HT-29 (cell line): ENCODE results near the gene CAB39L. TPM values are rescaled to one million over a fixed set of nuclear protein-coding genes. Genes with fewer than 3 reads are reported as not detected.
"Not testable (repeated sequence)": the region's sequence is repeated elsewhere in the genome, so short reads cannot be mapped to it uniquely, and the experiment has no call there.

Experiments used
- DNase-seq: peaks from one replicate; pipeline ENCODE4 v3.0.0-alpha.2; 2015; ENCODE audit warnings: low spot score
- total RNA-seq: library from RNA; depleted of rRNA; stranded (reverse); fragments of >200 nt; shearing (Covaris generic); gene quantifications from 2 replicates; pipeline ENCODE4 v1.2.3, GENCODE V29; 2014

CAB39L gene
- total RNA-seq, 1 experiment from 2014 or later: 5.2 TPM

DNA sequence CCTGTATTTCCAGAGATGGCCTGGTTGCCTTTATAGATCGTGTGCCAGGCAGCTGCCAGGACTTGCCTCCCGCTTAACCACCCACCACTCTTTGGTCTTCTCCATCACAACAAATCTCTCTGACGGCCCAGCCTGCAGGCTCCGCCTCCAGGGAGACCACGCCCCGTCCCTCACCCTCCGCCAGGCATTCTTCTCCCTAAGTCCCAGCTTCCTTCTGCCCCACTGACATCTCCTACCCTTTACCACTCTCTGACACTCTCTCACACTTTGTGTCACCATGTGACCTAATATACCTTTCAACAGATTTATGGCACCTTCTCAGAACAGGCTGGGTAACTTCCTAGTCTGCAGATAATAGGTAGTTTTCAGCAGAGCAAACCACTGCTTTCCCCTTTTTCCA lies 95.1 kb downstream of the CAB39L start:
- no peak for DNase-seq

DNA sequence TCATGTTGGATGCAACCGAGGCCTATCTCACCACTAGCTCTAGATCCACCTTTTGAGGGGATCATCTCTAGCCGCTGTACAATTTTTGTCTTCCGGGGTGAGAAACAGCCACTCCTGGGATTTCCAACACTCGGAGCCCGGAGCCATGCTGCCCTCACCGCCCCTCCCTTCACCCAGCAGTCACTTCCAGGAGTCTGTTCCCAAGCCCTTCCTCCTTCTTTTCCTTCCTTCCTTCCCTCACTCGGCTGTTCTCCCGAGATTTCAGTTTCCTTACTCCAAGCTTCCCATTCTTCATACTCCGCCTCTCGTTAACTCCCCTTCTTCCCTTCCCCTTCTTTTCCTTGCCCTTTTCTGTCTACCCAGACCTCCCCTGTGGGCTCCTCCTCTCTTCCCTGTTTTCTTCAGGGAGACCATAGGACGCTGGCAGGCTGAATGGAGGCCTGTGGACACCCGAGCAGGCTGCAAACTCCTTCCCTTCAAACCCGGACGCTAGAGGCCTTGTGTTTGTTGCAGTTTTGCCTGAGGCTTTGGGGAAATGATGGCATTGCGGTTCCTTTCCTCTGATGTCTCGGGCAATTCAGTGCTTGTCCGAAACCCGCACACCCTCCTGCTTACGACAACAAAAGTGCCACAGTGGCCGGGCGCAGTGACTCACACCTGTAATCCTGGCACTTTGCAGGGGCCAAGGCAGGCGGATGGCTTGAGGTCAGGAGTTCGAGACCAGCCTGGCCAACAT lies 96.0 kb downstream of the CAB39L start:
- DNase-seq: no peak

DNA sequence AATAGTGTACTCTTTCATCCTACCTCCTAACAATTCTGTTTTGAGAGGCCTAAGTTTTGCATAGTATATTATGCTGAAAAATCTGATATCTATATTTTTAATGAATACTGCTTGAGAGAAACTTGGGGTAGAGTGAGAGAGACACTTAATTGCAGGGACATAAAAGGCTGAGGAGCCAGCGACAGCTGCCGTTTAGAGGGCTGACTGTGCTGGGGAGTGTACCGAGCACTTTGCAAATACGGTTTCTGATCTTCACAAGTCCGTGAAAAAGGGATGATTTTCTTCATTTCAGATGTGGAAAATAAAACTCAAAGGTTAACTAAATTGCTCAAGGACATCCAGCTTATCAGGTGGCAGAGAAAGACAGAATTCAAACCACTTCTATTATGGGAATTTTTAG lies 97.4 kb downstream of the CAB39L start:
- no peak for DNase-seq

DNA sequence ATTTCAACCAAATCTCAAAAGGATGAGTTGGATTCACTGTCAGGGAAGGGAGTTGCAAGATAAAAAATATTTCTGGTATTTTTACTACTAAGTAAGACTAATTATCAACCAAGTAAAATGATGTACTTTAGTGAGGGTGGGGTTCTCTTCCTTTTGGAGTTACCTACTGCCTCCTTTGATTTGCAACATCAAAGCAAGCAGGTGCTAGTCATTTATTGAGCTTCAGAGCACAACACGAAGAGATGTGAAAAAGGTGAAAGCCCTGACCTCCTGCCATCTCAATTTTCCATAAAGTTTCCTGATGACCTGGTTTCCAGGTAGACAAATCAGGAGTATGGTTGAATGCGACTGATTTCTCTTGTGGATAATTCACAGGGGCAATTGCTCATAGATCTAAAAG lies 100.1 kb downstream of the CAB39L start:
- DNase-seq: no peak

DNA sequence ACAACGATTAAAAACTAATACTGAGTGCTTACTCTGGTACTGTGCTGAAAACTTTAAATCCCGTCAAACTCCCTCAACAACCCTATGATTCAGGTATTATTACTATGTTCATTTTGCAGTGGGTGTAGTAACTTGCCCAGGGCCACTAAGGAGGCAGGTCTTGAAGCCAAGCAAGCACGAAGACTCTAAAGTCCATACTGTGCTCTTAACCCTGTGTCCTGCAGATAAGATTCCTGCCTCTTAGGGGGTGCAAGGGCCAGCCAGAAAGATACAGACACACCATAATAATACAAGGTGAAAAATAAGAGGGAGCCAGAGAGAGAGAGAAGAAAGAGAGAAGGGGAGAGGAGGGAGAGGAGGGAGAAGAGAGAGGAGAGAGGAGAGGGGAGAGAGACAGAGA lies 100.6 kb downstream of the CAB39L start:
- no peak for DNase-seq

DNA sequence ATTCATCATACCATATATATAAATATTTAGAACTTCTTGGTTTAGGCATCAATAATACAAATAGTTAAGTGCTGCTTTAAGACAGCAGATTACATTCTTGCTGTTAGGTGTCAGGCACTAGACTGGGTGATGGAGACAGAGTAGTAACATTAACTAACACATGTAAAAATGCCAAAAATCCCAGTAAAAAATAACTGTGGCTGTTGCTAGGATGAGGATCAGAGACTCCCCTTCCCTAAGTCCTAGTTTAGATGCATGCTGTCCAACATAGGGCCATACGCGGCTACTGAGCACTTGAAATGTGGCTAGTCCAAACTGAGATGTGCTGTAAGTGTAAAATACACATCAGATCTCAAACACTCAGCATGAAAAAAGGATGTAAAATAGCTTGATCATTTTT lies 101.4 kb downstream of the CAB39L start:
- no peak for DNase-seq

DNA sequence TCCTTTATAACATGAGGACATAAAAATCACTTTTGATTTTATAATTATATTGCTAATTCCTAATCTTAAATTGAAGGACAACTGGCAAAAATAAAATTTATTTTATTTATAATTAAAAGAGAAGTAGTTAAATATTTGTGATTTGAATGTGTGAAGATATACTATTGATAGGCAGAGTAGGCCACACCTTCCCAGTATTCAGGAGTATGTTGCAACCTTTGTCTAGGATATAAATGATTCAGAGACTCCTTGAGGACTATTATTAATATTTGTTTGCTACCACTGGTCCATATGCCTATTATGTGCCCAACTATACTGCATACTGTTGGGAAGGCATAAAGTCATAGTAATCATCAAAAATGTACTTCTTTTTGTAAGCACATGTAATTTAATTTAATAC lies 101.9 kb downstream of the CAB39L start:
- DNase-seq: no peak

DNA sequence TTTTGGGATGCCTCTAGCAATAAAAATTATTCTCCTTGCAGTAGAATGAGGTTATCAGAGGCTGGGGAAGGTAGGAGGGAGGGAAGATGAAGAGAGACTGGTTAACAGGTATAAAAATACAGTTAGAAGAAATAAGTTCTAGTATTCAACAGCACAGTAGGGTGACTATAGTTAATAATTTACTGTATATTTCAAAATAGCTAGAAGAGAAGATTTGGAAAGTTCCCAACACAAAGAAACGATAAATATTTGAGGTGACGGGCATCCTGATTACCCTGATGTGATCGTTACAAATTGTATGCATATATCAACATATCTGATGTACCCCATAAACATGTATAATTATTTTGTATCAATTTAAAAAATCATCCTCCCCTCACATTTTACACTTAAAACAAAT lies 102.3 kb downstream of the CAB39L start:
- no peak for DNase-seq

DNA sequence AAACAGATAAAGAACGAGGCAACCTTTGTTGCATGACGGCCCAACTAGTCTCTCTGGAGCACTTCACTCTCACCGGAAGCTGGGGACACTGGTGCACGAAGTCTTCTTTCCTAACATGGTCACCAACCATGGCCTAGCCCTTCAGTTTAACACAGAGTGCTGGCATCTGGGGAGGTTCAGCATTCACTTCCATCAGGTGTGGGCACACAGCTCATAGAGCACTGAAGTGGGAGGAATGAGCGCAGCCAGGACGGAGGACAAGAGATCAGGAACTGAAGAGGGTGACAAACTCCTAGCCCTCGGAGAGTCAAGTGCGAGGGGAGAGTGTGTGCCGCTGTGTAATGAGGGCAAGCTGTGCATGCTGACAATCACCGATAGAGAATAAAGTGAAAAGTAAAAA lies 103.7 kb downstream of the CAB39L start:
- no peak for DNase-seq

DNA sequence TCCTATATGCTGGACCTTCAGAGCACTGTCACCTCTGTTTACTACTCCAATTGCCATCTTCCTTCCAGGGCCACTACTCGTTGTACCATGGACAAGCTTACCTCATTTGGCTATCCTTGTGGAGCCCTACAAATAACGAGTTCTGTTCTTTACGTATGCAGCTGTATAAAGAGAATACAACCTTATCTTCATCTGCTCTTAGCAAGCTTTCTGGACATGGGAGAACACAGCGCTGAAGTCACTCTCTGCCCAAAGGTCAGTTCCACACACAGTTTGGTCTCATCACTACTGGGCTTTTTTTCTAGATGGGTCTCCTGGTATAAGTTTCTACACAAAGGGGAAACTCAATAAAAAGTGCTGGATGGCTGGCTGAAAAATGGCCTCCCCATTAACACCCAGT lies 107.2 kb downstream of the CAB39L start:
- no peak for DNase-seq

DNA sequence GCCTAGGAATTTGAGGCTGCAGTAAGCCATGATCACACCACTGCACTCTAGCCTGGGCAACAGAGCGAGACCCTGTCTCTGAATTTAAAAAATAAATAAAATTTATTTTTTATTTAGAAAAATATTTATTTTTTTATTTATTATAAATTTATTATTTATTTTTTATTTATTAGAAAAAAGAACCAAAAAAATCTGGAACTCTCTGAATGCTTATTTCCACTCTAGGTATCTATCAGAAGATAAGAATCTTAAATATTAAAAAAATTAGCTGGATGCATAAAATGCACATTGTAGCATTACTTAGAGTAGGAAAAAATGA lies 113.4 kb downstream of the CAB39L start:
- no peak for DNase-seq

DNA sequence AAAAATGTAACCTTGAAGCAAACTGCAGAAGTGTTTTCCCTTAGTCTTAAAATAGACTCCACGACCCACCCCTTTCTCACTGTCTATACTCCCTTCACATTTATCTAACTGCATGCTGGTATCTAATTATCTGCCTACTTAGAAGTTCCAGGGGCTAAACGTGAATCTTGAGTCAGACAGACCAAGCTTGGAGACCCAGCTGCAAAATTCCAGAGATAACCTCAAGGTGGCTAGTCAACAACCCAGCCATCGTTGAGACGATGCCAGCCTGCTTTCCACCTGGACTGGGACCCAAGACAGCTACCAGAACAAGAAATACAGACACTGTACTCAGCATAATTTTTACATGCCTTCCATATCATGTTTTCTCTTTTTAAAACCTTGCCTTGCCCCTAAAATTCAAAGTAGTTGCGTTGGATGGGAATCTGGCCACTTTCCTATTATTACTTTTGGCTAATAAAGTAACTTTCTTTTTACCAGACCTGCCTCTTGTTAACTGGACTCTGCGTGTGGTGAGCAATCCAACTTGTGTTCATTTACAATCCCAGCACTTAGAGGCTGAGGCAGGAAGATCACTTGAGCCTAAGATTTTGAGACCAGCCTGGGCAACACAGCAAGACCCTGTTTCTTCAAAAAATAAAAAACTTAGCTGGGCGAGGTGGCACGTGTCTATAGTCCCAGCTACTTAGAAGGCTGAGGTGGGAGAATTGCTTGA lies 113.9 kb downstream of the CAB39L start:
- DNase-seq: no peak

DNA sequence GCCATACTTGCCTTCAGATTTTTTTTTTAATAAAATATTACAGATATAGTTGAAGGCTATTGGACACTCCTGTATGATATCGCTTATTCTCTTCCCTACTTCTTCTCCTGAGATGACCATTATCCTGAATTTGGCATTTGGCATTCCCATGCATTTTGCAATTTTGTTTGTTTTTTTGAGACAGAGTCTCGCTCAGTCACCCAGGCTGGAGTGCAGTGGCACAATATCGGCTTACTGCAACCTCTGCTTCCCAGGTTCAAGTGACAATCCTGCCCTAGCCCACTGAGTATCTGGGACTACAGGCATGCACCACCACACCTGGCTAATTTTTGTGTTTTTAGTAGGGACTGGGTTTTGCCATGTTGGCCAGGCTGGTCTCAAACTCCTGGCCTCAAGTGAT lies 116.7 kb downstream of the CAB39L start:
- DNase-seq: not testable (repeated sequence)

DNA sequence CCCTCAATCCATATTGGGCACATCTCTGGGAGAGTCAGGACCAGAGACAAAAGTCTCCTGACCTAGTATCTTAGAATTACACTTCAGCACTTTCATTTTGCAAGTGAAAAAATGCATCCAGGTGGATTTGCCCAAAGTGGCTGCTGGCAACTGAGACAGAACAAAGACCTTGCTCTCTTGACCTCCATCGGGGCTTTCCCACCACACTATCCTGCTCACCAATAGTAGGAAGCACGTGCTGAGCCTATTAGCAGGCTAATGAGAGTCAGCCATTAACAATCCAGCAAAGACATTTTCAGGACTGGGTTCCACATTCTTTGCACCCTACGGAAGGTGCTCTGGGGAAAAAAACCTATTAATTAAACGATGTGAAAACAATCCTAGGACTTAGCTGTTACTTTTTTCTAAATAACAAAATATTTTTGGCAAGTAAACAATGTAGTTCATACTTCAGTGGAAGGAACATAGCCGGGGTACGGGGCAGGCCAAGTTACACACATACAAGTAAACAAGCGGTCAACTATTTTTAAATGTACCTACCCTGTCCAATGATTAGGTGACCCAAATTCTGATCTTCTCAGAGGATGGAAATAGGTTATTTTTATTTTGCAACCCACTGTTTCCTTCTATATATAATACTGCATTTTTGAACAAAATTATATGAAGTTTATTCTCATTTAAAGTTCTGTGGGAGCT lies 117.5 kb downstream of the CAB39L start:
- DNase-seq: no peak

DNA sequence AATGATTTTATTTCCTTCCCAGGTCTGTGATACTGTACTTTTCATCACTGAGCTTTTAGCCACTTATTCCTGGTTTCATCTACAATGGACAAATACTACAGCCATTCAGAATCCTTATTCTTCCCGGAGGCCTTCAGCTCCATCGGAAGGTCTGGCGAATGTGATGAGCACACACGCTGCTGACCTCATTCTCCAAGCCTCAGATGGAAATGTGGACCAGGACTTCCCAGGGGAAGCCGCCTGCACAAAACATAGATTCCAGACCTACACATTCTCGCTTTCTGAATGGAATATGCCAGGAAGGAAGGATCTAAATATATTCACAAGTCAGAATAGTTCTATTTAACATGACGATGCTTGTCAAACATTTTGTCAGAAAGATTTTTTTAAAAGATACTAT lies 120.5 kb downstream of the CAB39L start:
- DNase-seq: no peak

DNA sequence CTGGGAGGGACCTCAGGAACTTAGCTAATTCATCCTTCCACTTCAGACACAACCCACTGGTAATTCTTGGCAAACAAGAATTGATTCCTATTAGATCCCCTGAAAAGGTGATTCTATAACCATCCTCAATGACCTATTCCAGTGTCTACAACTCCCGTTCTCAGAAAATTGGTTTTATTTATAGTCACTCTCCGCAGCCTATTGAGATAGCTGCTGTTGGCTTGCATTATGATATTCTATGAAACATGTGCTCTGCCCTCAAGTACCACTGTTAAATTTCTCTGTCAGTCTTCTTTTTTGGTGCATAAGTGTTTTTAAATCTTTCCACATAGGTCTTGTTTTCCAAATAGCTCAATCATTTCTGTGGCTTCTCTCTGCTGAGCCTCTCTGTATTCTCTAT lies 121.2 kb downstream of the CAB39L start:
- DNase-seq: no peak

DNA sequence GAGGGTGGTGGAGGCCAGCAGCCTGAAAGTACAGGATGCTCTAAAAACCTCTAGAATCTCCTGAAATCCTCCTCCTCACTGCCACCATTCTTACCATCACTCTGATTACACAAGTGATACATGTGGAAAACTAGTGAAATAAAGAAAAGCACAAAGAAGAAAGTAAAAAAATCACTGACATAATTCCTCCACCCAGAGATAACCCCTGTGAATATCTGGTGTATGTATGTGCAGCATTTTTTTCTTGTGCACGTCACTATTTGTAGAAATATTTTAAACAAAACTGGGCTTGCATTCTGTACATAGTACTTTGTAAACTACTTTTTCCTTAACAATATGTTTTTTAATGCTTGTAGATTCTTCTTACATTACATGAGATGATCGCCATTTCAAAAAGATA lies 122.9 kb downstream of the CAB39L start:
- no peak for DNase-seq

DNA sequence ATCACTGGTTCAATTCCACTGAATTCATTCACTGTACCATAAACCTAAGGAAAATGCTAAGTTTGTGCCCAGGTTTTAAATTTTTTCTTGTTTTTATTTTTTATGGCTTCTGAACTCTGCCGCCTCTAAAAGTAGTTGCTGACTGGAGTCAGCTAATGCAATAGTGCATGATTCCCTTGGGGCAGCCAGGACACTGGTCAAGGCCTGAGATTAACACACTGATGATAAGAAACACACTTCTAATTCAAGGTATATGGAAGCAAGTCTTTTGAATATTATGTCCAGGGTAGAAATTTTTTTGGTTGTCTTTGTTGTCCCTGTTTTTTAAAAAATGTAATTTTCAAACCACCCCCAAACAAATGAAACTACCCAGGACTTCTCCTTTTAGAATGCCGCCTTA lies 123.9 kb downstream of the CAB39L start:
- no peak for DNase-seq

DNA sequence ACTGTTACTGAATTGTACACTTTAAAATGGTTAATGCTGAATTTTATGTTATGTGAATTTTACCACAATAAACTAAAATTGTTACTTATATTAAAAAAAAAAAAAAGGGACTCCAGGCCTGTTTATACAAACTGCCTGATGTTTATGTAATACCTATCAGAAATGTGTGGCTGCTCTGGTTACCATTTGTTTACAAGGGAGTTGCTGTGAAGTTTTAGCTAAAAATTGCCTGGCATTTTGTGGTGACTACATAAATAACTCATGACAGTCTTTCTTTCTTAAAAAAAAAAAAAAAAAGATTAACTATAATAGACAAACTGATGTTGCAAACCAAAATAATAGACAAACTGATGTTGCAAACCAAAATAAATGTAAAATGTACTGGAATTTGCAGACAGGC lies 124.3 kb downstream of the CAB39L start:
- DNase-seq: no peak

DNA sequence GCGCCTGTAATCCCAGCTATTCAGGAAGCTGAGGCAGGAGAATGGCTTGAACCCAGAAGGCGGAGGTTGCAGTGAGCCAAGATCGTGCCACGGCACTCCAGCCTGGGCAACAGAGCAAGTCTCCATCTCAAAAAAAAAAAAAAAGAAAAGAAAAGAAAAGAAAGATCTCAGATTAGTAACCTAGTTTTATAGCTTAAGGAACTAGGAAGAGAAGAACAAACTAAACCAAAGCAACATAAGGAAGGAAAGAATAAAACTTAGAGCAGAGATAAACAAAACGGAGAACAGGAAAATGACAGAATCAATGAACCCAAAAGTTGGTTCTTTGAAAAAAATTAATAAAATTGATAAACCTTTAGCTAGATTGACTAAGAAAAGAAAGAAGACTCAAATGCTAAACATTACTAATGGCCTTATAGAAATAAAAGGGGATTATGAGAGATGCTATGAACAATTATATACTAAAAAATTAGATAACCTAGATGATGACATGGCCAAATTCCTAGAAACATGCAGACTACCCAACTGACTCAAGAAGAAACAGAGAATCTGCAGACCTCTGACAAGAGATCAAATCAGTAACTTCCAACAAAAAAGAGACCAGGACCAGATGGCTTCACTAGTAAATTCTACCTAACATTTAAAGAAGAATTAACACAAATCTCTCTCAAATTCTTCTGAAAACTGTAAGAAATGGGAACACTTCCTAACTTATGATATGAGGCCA lies 127.9 kb downstream of the CAB39L start:
- no peak for DNase-seq

DNA sequence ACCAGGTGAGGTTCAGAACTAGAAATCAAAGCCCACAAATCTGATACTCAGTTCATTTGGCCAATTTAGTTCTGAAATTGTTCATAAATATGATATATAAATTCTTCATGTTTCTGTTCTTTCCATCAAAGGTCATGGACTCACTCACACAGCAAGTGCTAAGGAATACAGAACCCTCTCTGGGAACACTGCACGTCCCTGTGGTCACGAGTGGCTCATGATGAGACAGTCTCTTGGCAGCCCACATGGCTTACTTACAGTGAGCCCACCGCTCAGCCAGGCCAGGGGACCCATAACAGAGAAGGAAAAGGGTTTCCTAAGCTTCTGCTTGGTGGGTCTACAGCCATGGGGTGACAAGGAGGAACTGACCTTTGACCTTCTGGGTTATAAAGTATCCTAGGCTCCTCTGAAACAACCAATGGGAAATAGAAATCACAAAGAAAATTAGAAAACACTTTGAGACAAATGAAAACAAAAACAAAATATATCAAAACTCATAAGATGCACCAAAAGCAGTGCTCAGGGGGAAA lies 128.8 kb downstream of the CAB39L start:
- no peak for DNase-seq

DNA sequence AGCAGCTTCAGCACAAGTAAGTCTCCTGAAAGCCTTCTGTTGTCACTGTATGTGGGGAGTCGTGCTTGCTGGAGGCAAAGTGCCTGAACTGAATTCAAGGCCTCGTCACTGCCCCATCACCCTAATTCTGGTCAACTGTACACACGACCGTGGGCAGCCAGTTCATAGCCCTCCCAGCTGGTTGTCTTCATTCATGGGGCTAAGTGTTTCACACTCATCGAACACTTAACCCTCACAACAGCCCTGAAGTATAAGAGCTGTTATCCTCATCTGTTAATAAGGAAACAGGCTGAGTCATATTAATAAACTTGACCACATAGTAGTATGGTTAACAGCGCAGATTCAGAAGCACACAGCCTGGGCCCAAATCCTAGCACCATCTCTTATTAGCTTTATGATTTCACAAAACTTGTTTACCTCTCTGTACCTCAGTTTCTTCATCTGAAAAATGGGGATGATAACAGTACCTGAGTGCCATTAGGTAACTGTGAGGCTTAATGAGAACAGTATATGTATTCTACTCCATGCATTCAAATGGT lies 129.5 kb downstream of the CAB39L start:
- DNase-seq: no peak
